BLaER1 (cell line): ENCODE measurements around the gene SS18L1.

Experiments
- H3K27ac ChIP-seq: shearing (Covaris generic); formaldehyde crosslinking; 2 replicates; pipeline ENCODE4 v1.8.1; 2022
- H3K27me3 ChIP-seq: shearing (Covaris generic); formaldehyde crosslinking; 2 replicates; pipeline ENCODE4 v1.8.1; 2022
- H3K36me3 ChIP-seq: shearing (Covaris generic); formaldehyde crosslinking; 2 replicates; pipeline ENCODE4 v1.8.1; 2022
- H3K4me1 ChIP-seq: shearing (Covaris generic); formaldehyde crosslinking; 2 replicates; pipeline ENCODE4 v1.8.1; 2022
- H3K4me2 ChIP-seq: shearing (Covaris generic); formaldehyde crosslinking; 2 replicates; pipeline ENCODE4 v1.8.1; 2022
- H3K4me3 ChIP-seq: shearing (Covaris generic); formaldehyde crosslinking; 2 replicates; pipeline ENCODE4 v1.8.1; 2022
- H3K9ac ChIP-seq: shearing (Covaris generic); formaldehyde crosslinking; 2 replicates; pipeline ENCODE4 v1.8.1; 2022
- H3K9me3 ChIP-seq: shearing (Covaris generic); formaldehyde crosslinking; 2 replicates; pipeline ENCODE4 v1.8.1; 2022
- H4K20me1 ChIP-seq: shearing (Covaris generic); formaldehyde crosslinking; 2 replicates; pipeline ENCODE4 v1.8.1; 2022
- Cebpa-rat ChIP-seq: shearing (Covaris generic); IDR thresholded peaks from 2 replicates; pipeline ENCODE4 v1.8.1; 2022

The SS18L1 gene

DNA sequence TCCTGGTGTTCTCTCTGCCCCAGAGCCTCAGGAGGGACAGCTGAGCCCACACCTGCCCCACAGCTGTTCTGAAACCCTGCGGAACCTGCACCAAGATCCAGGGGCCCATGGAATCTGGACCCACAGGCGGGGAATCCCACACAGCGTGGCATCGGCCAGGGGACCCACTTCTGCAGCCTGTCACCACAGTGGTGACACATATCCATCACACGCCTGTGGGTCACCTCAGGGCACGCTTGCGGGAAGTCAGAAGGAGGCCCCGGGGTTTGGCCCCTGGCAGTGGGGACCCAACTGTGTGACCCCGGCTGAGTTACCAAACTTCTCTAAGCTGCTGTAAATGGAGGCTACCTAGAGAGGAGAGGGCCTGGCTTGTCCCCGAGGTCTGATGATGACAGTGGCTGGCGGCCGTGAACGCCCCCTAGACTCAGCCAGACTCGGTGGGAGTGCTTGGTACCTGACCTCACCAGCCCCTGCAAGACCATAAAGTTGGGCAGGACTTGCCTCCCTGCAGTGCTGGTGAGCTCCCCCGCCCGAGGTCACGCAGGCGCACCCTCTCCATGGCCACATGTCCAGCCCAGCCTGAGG lies 78.8 kb downstream of the SS18L1 start:
- H3K4me2 ChIP-seq = no peak overlapping the region
- no peak overlapping the region for H3K4me3 ChIP-seq
- TF ChIP-seq Cebpa-rat = no peak
- no peak overlapping the region for H3K9ac ChIP-seq
- H3K36me3 ChIP-seq = no peaks in the 10 kb centered on the region
- peaks cover 68% of the 10 kb centered on the region for H3K27me3 ChIP-seq
- no peaks in the 10 kb centered on the region for H3K9me3 ChIP-seq
- no peak overlapping the region for H3K27ac ChIP-seq
- H3K4me1 ChIP-seq = peaks cover 81% of the 10 kb centered on the region
- peaks cover 65% of the 10 kb centered on the region for H4K20me1 ChIP-seq

DNA sequence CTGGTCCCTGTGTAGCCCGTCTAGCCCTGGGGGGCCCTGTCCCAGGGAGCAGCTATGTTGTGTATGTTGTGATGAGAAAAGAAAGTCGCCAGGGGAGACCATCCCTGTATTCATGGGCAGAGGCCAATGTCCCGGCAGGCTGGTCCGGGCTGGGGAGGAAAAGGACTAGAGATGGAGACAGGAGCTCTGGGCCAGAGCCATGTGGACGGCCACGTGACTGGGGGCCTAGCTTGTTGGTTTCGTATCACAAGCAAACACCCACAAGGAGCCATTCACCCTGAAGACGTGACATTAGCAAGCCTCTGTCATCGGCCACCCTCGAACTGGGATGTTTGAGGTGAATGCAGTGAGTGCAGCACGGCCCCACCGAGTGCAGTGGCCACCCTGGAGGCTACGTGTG lies 79.4 kb downstream of the SS18L1 start:
- Histone ChIP-seq H3K27me3 (peaks cover 62% of the 10 kb centered on the region), H3K9ac (no peak overlapping the region), H3K27ac (no peak overlapping the region), H3K4me2 (0 out of 2 replicates have a peak overlapping the region, but pooled peaks have one; percentile 54), H3K4me1 (peaks cover 81% of the 10 kb centered on the region), H3K4me3 (no peak overlapping the region), H4K20me1 (peaks cover 58% of the 10 kb centered on the region), H3K36me3 (no peaks in the 10 kb centered on the region), H3K9me3 (no peaks in the 10 kb centered on the region)
- TF ChIP-seq Cebpa-rat = no peak

DNA sequence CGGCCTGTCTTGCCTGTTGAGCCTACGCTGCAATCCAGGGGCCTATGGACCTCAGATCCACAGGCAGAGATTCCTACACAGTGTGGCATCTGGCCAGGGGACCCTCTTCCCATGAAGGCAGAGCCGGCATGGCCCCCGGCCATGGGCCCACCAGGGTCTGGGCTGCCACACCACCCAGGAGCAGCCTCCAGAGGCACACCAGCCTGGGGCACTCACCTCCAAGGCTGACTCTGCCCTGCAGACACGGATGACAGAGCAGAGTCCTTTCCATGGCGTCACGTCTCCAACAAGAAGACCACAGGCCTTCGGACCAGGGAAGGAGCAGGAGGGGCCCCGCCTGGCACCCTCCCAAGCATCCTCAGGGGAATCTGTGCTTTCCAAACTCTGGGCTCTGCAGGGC lies 80.0 kb downstream of the SS18L1 start:
- Histone ChIP-seq H3K9me3 (no peaks in the 10 kb centered on the region), H3K36me3 (no peaks in the 10 kb centered on the region), H3K9ac (no peak overlapping the region), H3K4me3 (no peak overlapping the region), H3K27ac (no peak overlapping the region), H3K27me3 (peaks cover 56% of the 10 kb centered on the region), H4K20me1 (peaks cover 52% of the 10 kb centered on the region), H3K4me2 (peak overlapping the region; percentile 54), H3K4me1 (peaks cover 79% of the 10 kb centered on the region)
- TF ChIP-seq Cebpa-rat = no peak

DNA sequence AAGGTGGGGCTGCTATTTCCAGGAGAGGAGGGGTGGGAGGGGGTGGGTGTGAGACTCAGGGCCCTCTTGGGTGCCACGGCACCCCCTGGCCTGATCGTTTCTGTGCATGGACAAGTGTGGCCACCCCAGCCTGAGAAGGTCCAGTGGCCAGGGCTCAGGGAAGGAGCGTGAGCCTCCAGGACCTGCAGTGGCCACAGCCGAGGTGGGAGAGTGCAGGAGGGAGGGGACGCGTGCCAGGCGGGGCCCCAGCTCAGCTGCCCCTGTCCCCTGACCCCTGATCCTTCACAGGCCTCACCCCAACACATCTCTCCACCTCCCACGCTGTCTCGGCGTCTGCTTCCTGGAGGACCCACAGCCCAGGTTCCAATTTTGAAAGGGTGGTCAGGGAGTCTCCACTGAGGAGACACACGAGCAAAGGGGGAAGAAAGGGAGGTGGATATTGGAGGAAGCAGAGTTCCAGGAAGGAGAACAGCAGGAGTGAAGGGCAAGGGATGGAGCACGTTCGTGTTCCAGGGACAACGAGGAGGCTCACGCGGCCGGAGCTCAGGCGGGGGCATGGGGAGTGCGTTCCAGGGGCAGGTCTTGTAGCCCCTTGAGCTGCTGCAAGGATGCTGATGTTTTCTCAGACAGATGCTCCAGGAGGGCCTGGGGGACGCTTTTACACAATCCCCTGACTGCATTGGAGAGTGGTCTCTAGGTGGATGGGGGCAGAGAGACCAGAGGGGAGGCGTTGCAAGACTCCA lies 80.7 kb downstream of the SS18L1 start:
- no peak overlapping the region for H3K4me3 ChIP-seq
- no peak overlapping the region for H3K27ac ChIP-seq
- H3K4me2 ChIP-seq = peak overlapping the region; percentile 54; the same call in 1 of the 2 replicates
- peaks cover 72% of the 10 kb centered on the region for H3K4me1 ChIP-seq
- H3K9ac ChIP-seq = no peak overlapping the region
- peaks cover 45% of the 10 kb centered on the region for H4K20me1 ChIP-seq
- H3K9me3 ChIP-seq = no peaks in the 10 kb centered on the region
- H3K36me3 ChIP-seq = no peaks in the 10 kb centered on the region
- H3K27me3 ChIP-seq = peaks cover 49% of the 10 kb centered on the region
- TF ChIP-seq Cebpa-rat = no peak

DNA sequence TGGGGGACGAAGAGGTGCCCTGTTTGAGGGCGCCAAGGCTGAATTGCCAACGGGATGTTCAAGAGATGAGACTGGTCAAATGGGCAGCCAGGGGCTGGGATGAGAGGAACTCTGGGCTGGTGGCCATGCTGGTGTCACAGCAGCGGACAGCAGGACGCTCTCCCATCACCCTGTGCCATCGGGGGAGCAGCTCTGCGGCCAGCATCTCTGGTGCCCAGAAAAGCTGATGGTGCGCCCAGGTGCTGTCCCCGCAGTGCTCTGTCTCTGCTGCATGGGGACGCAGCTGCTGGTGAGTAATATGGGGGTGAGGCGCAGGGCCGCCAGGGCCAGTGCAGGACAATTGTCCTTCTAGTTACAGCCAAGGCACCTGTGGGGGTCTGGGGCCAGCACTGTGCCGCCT lies 81.5 kb downstream of the SS18L1 start:
- TF ChIP-seq Cebpa-rat = no peak
- H3K4me3 ChIP-seq = no peak overlapping the region
- H3K9ac ChIP-seq = no peak overlapping the region
- H4K20me1 ChIP-seq = peaks cover 38% of the 10 kb centered on the region
- H3K4me1 ChIP-seq = peaks cover 65% of the 10 kb centered on the region
- H3K27ac ChIP-seq = no peak overlapping the region
- H3K9me3 ChIP-seq = no peaks in the 10 kb centered on the region
- H3K4me2 ChIP-seq = peak overlapping the region; percentile 78
- peaks cover 41% of the 10 kb centered on the region for H3K27me3 ChIP-seq
- H3K36me3 ChIP-seq = no peaks in the 10 kb centered on the region

DNA sequence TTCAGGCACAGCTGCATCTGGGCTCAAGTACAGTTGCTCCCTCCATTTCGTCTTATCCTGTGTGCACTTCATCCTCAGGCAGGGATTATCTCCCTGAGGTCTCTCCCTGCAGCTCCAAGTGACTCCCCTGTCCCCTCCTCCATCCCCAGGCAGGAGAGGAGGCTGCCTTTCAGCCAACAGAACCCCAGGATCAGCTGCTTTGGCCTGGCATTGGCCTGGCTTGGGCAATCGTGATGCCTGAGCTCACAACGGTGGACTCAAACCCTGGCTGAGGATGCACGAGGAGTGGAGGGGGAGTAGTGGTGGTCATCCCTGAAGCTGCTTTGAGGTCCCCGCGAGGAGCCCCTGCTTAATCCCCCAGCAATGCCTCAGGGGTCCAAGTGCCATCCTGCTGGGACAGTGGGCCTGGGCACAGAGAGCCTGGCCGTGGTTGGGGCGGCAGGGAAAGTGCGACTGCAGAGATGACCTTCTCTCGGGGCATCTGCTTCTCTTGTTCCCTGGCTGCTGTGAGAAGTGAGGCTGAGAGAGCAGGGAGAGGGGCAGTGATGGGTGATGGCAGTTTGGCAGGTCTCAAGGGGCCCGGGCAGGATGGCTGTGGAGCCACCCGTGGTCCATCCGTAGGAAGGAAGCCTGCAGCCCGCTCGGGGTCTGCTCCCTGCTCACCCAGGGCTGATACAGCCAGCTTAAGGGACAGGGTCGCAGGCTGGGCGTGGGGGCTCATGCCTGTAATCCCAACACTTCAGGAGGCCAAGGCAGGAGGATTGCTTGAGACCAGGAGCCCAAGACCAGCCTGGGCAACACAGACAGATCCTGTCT lies 82.5 kb downstream of the SS18L1 start:
- no peaks in the 10 kb centered on the region for H3K9me3 ChIP-seq
- H3K36me3 ChIP-seq = no peaks in the 10 kb centered on the region
- peak overlapping the region; percentile 78 for H3K4me2 ChIP-seq
- peak overlapping the region; percentile 44; the same call in 1 of the 2 replicates for H3K27ac ChIP-seq
- no peak overlapping the region for H3K4me3 ChIP-seq
- H3K9ac ChIP-seq = peak overlapping the region; percentile 54
- H3K27me3 ChIP-seq = peaks cover 32% of the 10 kb centered on the region
- TF ChIP-seq Cebpa-rat = no peak
- H3K4me1 ChIP-seq = peaks cover 57% of the 10 kb centered on the region
- H4K20me1 ChIP-seq = peaks cover 30% of the 10 kb centered on the region

DNA sequence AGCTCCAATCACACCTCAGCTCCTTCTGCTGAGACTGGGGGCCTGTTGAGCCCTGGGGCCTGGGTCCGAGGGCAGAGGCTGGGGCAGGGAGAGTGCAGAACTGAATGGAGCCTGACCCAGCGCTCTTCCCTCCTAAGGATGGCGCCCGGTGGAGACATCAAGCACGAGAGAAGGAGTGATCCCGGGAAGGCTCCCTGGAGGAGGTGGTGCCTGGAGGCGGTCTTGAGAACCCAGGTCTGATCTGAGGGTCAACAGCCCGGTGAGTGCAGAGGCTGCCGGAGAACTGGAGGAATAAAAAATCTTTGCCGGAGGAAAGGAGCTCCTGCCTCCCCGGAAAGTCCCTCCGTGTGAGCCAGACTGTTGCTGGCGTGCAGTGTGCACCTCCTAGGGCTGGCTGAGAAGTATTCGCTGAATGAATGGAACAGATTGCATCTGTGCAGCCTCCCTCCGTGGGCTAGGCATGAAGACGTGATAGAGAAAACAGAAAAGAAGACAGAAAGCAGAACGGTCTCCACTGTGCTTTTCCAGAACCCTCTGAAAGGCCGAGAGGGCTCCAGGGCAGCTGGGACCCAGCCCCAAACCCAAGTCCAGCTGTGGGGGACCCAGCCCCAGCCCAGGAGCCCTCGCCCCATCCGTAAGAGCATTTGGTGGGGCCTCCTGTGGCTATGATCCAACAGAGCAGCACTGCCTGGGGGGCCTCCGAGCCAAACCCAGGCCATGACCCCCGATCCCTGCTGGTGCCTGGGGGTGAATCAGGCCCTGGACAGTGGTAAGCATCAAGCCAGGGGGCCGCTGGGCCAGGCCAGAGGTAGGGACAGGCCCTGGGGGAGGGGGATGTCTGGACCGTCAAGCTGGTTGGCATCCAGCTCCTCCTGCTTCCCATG lies 83.4 kb downstream of the SS18L1 start:
- Histone ChIP-seq H3K4me2 (peak overlapping the region; percentile 78), H3K27ac (peak overlapping the region; percentile 47), H4K20me1 (peaks cover 20% of the 10 kb centered on the region), H3K4me1 (peaks cover 53% of the 10 kb centered on the region), H3K4me3 (no peak overlapping the region), H3K27me3 (peaks cover 23% of the 10 kb centered on the region), H3K9ac (peak overlapping the region; percentile 54; the same call in 1 of the 2 replicates), H3K9me3 (no peaks in the 10 kb centered on the region), H3K36me3 (no peaks in the 10 kb centered on the region)
- no peak for TF ChIP-seq Cebpa-rat

DNA sequence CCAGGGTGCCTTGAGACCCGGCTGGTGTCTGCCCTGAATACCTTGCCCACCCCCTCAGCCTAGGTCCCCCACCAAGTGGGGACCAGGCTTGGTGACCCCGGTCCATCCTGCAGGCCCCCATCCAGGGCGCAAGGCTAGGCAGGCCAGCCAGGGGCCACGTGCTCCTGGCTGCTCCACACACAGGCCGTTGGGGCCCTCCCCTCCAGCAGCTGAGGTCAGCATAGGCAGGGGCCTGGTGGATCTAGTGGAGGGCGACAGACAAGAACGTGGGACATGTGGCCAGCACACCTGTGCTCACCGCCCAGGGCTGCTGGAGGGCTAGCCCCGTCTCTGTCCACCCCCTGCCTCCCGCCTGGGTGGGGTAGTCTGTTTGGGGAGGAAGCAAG lies 84.0 kb downstream of the SS18L1 start:
- H3K9me3 ChIP-seq = no peaks in the 10 kb centered on the region
- peaks cover 14% of the 10 kb centered on the region for H4K20me1 ChIP-seq
- H3K27me3 ChIP-seq = peaks cover 16% of the 10 kb centered on the region
- no peak for TF ChIP-seq Cebpa-rat
- peak overlapping the region; percentile 78 for H3K4me2 ChIP-seq
- H3K9ac ChIP-seq = no peak overlapping the region
- H3K36me3 ChIP-seq = no peaks in the 10 kb centered on the region
- H3K4me1 ChIP-seq = peaks cover 53% of the 10 kb centered on the region
- peak overlapping the region; percentile 47 for H3K27ac ChIP-seq
- H3K4me3 ChIP-seq = no peak overlapping the region
